Activated CD8-positive, alpha-beta memory T cell treated with anti-CD3 and anti-CD28 coated beads, Interleukin-2, amount 50 U/mL, for 4 hours (primary cell): ENCODE data around the gene ARHGAP42.
"Not testable (repeated sequence)": the region's sequence is repeated elsewhere in the genome, so short reads cannot be mapped to it uniquely, and the experiment has no call there.

Experiments used
- DNase-seq: peaks from one replicate; pipeline ENCODE4 v3.0.0-alpha.2; 2020

ARHGAP42 gene, protein sequence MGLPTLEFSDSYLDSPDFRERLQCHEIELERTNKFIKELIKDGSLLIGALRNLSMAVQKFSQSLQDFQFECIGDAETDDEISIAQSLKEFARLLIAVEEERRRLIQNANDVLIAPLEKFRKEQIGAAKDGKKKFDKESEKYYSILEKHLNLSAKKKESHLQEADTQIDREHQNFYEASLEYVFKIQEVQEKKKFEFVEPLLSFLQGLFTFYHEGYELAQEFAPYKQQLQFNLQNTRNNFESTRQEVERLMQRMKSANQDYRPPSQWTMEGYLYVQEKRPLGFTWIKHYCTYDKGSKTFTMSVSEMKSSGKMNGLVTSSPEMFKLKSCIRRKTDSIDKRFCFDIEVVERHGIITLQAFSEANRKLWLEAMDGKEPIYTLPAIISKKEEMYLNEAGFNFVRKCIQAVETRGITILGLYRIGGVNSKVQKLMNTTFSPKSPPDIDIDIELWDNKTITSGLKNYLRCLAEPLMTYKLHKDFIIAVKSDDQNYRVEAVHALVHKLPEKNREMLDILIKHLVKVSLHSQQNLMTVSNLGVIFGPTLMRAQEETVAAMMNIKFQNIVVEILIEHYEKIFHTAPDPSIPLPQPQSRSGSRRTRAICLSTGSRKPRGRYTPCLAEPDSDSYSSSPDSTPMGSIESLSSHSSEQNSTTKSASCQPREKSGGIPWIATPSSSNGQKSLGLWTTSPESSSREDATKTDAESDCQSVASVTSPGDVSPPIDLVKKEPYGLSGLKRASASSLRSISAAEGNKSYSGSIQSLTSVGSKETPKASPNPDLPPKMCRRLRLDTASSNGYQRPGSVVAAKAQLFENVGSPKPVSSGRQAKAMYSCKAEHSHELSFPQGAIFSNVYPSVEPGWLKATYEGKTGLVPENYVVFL

DNA sequence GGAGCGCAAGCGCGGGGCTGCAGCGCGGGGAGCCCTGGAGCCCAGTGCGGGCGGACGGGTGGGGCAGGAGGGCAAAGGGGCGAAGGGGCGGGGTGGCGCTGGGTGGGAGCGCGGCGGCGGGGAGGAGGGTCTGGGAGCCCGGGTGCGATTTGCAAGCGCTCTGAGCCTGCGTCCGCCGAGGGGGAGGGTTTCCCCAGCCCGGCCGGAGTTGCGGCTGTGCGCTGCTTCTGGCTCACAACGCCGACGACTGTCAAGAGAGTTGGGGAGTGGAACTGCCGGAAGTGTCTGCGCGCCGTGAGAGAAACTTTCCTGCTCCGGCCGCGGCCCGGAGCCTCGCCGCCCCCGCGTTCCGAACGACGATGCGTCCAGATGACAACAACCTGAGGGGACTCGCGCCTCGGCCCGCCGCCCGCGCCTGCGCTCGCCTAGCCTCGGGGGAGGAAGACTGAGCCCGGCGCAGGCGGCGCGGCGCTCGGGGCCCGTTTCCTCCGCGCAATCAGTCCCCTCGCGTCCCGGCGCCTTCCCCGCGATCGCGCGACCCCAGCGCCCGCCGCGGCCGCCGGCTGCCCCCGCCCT, at the start of gene ARHGAP42:
TSS of gene ARHGAP42 (plus strand) at position 235 of the 576 bp plus-strand sequence. CDS start 391 bp downstream, outside the sequence.
- DNase-seq: no peak

DNA sequence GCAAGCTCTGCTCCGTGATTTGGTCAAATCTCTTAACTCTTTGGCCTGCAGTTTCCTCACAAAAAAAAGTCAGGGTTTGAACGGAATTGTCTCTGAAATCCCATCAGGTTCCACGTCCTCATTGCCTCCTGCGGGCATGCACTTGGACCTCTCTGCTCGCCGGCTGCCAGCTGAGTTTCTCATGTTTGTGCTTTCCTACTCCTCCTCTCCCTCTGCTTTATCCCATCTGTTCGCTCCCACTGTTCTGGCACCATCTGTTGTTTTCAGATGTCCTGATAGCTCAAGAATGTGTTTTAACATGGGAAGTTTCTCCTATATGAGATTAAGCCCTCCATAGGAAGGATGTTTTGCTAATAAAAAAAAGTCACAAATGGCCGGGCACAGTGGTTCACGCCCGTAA, 49.4 kb upstream of the ARHGAP42 start:
- no peak for DNase-seq

DNA sequence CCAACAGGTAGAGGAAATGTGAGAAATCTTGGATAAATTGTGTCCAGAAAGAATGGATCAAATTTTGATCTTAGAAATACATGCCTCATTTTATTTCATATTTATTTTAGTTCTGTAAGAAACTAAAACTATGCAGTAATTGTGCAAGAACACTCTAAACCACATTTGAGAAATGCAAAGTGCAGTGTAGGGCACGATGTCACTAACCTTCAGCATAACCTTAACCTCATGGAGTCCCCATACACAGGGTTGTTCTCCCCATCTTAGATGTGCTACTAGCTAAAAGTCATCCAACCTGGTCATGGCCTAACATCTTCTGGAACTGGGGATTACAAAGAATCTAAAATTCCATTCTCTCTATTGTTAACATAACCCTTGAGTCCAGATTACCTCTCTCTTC, 48.4 kb upstream of the ARHGAP42 start:
- no peak for DNase-seq

DNA sequence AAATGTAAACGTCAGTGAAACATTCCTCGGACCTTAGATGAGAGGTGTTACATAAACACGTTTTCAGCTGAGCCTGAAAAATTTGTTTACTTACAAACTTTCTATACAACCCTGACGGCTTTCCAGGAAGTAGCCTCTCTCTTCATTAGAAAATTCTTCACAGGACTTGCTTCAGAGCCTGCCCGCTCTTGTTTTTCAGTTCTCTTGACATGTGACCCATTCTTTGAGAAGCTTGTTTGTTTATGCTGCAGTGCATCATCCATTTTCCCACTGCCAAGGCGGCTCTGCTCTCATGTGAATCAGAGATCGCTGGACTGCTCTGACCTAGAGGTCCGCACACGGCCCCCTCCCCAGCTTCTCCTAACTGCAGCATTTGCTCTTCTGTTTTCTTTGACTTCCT, 47.9 kb upstream of the ARHGAP42 start:
- no peak for DNase-seq

DNA sequence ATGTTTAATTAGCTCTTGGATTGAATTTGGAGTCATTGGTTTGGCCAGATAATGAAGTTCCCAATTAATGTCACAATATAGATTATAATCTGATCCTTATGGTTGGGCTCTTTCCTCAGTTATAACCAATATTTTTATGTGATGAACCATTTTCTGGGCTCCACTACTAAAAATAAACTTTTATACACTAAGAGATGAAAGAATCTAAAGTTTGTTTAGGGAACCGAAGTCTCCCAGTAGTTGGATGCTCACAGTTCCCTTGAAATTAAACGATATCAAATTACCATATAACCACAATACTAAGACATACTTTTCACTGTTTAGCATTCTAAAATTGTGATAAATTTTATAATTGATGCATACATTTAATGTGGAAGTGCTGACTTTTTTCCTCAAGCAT, 47.0 kb upstream of the ARHGAP42 start:
- DNase-seq: no peak

DNA sequence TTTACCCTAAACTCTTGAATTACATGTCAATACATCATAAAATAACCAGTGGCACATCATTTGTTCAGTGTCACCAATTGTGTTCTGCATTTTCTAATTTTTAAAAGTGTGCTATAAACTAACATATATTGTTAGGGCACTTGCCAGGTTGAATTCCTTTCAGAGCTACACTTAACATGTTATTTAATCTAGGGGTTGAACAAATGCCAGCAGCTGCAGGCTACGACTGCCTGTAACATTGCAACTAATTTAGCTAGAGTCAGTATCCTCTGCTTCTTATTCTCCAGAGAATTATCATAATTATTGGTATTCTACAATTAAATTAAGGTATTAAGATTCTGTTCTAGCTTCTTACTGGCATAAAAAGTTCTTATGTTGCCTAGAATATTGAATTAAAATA, 46.4 kb upstream of the ARHGAP42 start:
- DNase-seq: no peak

DNA sequence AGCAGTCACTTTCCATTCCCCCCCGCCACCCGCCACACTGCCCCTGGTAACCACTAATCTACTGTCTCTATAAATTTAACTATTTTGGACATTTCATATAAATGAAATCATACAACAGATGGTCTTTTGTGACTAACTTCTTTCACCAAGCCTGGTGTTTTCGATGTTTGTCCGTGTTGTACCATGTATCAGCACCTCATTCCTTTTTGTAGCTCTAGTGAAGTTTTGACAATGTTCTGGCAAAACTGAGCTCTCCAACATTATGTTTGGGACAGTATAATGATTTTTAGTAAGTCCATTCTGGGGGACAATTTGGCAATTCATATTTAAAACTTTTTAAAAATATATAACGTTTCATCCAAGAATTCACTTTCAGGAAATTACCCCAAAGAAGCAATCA, 45.6 kb upstream of the ARHGAP42 start:
- no peak for DNase-seq

DNA sequence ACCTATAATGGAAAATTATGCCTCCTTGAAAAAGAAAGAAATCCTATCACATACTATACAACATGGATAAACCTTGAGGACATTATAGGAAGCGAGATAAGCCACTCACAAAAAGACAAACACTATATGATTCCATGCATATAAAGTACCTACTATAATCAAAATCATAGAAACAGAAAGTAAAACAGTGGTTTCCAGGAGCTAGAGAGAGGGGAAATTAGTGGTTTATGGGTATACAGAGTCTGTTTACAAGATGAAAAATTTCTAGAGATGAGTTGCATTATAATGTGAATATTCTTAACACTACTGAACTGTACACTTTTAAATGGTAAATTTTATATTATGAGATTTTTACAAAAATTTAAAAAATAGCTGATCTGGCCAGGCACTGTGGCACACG, 40.5 kb upstream of the ARHGAP42 start:
- DNase-seq: no peak

DNA sequence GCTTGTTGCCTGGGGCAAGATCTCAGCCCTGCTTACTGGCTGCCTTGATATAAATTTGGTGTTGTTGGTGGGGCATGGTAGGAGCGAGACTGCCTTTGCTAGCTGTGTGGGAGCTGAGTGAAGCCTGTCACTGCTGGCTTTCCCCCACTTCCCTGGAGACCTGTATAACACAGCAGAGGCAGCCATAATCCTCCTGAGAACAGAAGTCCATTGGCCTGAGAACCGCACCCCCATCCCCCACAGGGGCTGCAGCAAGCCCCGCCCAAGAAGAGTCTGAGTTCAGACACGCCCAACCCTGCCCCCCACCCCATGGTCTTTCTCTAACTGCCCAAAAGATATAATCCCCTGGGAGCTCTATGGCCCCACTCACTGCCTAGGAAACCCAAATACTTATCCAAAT, 39.2 kb upstream of the ARHGAP42 start:
- DNase-seq: no peak

DNA sequence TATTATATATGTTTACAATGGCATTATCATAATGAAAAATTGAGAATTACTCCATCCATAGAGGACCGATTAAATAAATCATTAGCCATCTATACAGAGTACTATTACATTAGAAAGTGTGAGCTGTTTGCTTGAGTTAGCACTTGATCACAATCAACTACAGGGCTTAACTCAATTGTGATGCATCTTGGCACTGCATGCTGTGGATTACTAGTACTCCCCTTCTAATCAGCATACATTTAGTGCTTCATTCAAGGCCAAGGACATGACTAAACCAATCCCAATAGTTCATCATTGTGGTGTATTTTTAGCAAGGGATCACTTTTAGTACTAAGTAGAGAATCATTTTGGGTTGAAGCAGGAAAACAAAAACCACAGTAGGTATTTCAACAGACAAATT, 23.5 kb upstream of the ARHGAP42 start:
- DNase-seq: no peak

DNA sequence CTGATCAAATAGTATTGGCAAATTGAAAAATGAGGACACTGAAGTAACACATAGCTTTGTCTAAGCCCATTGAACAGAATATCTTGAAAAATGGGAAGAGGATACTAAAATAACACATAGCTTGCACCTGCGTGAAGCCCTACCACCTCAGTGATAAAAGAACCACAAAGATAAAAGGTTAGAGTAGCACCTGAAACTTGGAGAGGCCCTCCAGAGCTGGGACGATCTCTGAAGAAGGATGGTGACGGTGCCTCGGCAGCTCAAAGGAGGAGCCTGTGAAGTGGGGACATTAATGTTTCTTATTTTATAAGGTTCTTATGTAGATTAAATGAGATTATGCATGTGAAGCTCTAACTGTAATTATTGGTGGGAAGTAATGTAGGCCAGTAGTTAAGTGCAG, 23.1 kb upstream of the ARHGAP42 start:
- DNase-seq: no peak

DNA sequence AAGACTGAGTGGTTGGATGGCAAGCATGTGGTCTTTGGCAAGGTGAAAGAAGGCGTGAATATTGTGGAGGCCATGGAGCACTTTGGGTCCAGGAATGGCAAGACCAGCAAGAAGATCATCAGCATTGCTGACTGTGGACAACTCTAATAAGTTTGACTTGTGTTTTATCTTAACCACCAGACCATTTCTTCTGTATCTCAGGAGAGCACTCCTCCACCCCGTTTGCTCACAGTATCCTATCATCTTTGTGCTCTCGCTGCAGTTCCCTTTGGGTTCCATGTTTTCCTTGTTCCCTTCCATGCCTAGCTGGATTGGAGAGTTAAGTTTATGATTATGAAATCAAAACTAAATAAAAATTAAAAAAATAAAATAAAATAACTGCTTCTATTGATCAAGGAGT, 20.3 kb upstream of the ARHGAP42 start:
- DNase-seq: not testable (repeated sequence)

DNA sequence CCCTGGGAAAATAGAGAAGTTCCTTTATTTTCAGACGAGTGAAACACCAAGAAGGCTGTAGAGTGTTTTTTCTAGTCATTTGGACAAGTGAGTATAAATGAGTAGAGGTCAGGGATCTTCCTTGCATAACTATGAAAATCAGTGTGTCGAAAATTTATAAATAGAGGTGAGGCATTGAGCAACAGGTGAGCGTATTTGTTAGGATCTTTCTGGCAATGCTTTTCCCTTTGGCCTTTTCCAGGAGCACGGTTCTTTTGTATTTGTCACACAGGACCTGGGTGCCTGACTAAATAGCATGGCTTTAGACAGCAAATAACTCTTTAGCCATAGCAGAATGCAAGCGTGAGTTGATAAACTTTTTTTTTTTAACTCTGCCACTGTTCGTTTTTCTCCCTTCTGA, 19.6 kb upstream of the ARHGAP42 start:
- no peak for DNase-seq

DNA sequence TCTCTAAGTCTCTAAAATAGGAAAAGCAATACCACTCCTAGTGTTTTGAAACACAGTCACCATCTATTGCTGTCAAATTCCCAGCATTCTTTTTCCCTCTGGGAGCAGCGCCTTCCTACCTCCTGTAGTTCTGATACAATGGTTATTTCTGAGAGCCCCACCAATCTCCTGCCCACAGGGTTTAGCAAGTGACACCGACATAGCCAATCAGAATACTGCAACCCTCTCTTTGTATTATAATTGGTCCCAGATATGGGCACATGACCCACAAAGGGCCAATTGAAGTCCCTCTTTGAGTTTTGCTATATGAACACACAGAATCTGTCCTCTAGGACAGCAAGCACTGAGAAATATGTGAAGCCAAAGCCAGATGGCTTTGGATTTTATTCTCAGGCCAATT, 16.9 kb upstream of the ARHGAP42 start:
- no peak for DNase-seq

DNA sequence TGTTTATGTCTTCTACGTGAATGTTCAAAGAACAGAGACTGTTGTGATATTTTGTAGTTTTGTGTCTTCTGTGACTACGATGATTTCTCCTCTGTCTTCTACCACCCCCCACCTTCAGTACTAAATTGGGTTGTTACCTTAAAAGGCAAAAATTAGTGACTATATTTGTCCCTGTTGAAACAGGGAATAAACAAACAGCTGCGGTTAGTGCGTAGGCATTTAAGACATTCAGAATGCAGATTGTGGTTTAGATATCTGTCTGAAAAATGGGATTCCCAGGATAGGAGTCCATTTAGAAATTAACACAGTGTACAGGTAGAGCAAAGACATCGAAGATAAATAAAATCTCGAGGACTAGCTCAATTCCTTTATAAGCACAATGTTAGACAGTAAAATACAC, 15.6 kb upstream of the ARHGAP42 start:
- no peak for DNase-seq

DNA sequence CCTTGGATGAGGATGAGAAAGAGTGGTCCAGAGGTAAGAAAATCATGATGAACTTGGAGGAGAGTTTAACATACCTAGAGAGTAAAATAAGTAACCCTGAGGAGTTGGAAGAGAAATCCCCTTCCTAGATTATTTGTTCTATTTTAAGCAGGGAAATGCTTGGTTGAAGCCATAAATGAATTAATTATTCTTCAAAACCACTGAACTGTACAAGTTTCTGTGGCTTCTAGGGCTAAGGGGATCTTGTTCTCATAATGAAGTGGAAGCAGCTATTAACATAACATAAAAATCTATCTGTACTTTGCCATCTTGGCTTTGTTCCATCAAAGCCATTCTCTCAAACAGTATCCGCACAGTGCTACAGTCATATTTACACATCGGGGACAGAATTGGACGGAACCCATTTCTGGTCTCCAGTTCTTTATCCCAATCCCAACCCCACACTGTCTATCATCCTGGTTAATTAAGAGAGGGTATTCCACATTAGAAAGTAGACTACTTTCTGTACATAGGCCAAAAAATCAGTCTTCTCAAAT, 14.5 kb upstream of the ARHGAP42 start:
- DNase-seq: no peak

DNA sequence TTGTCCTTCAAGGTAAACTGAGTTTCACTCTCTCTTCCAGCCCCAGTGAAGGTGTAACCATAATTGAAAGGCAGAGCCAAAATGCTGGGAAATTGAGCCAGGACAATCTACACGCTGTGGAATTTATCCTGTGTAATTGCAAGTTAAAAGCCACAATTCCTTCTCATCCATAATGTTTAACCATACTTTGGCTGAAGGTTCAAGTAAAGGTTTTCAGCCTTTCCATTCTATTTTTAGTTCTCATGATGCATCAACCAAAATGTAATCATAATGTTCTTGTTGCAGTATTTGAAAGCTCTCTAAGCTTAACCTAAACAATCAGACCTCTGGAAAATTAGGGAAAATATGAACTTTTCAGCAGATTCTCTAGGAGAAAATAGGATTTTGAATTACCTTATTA, 14.0 kb upstream of the ARHGAP42 start:
- no peak for DNase-seq

DNA sequence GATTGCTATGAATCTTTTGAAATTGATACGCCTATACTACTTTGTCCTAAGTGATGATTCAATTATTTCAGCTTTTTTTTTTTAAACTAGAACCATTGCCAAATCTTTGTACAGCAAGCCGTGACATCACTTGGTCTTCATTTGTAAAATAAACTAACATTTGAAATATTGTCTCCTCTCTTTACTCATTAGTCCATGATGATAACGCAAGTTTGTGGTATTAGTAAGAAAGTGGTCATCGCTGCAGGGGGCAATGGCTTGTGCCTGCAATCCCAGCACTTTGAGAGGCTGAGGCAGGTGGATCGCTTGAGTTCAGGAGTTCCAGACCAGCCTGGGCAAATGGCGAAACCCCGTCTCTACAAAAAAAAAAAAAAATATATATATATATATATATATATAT, 12.9 kb upstream of the ARHGAP42 start:
- no peak for DNase-seq

DNA sequence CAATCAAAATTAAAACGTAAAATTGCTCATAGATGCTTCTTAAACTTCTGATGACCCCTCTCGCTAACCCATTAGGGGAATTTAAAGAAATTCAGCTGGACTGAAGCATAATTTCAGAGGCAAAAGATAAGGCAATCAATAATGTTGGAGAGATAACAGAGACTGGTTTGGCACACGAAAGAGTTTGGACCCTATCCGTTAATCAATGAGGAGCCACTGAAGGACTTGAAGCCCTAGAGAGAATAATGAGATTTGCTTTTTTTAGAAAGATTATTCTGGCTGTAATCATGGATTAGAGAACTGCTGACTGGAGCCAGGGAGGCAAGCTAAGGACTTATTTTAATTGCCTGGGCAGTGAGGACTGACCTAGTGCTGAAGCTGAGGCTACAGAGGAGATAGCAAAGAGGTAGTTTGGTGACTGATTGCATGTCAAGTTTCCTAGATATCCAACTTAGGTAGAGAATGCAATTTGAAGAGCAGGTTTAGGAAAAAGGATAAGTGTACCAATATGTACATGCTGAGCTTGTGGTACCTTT, 11.9 kb upstream of the ARHGAP42 start:
- no peak for DNase-seq

DNA sequence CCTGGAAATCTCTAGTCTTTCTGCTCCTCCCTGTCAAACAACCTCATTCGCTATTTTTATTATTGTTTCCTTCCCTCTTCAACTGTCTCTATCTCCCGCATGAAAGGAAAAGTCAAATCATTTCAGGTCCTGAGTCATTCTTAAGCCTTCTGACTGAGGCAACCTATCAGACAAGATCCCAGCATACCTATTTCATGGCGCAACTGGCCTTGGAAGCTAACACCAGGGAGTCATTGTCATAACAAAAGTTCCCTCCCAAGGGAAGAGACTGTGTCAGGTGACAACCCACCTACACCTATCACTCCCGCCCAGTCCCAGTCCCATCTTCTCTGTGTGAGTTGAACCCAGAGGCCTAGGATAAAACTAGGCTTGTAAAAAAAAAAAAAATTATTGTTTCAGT, 10.2 kb upstream of the ARHGAP42 start:
- DNase-seq: no peak

DNA sequence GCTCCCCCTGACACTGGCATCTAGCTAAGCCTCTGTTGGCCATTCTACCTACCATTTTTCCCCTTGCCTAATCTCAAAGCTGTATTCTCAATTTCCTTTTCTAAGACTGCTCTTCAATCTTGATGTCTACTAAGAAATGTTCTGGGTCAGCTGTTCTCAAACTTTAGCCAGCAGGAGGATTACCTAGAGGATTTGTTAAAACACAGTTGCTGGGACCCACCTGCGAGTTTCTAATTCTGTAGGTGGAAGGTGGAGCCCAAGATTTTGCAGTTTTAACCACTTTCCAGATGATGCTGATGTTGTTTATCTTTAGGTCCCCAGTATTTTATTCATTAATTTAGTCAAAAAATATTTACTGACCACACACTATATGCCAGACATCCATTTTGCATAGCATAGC, 9.3 kb upstream of the ARHGAP42 start:
- DNase-seq: no peak

DNA sequence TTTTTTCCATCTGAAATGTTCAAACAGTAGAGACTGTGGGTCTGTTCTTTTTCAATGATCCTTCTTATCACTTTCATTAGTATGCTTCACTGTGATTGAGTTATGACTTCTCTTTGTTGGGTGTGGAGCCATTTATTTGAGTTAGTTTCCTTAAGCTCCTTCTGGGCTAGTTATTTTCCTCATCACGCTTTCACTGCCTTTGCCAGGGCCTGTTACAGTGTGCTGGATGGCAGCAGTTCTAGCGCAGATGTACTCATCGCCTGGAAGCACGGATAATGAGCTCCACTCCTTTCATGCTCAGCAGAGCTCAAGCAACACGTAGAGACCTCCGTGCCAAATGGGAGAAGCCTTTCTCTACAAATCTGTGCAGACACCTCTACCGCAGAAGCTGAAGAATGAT, 7.0 kb upstream of the ARHGAP42 start:
- DNase-seq: no peak

DNA sequence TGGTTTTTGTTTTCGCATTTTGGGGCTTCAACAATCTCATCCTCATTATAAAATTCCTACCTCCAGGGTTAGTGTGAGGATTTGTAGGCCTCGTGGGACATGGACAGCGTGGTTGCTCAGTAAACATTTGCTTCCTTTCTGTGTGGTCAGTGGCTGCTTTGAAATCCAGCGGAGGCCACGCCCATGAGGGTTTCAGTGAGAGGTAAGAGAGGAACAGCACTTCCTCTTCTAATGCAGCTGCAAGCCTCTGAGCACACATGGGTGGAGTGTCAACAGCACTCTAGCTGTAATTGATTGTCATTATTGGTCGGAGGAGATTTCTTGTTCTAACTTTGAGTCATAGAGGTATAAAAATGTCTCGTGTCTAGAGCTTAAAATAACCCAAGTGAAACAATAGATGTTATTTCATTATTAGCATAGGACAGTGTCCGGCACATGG, 6.0 kb upstream of the ARHGAP42 start:
- DNase-seq: no peak
